H1 (cell line): ENCODE data around the gene MAGI2. TPM values are rescaled to one million over a fixed set of nuclear protein-coding genes. Genes with fewer than 3 reads are reported as not detected.

ENCODE experiments used
- CTCF ChIA-PET: fragments of 300-600 bp; sonication (Branson Sonifier 250); formaldehyde crosslinking; loops from one replicate; lab custom pipeline; 2021; ENCODE audit not compliant: partially characterized antibody; lab: Charles Lee
- POLR2A ChIA-PET: fragments of 300-600 bp; sonication (Branson Sonifier 250); formaldehyde crosslinking; loops from one replicate; lab custom pipeline; 2021; ENCODE audit warnings: inconsistent platforms; ENCODE audit not compliant: partially characterized antibody; lab: Charles Lee
- DNase-seq, 2 experiments: peaks; one replicate each; pipeline versions ENCODE4 v3.0.0 to v3.0.0-alpha.2; 2010 to 2022; ENCODE audit warnings: low spot score in 2 of 2, low read depth in 1 of 2, mixed read lengths in 1 of 2
- FAIRE-seq: peaks from 2 replicates; lab custom pipeline; 2011; peaks lifted over from hg19 to GRCh38; lab: Jason Lieb, UNC
- H2AFZ ChIP-seq: 2 replicates; pipeline ENCODE4 v1.8.1; 2012; ENCODE audit warnings: low read length, inconsistent platforms
- H2AK5ac ChIP-seq: 2 replicates; pipeline ENCODE4 v1.6.1; 2013; ENCODE audit warnings: low read depth, low read length
- H2BK120ac ChIP-seq: replicated peaks from 2 replicates; pipeline ENCODE3; 2013; ENCODE audit warnings: low read depth, low read length, inconsistent platforms
- H2BK12ac ChIP-seq: 2 replicates; pipeline ENCODE4 v1.6.1; 2013; ENCODE audit warnings: low read depth, low read length
- H2BK15ac ChIP-seq: 2 replicates; pipeline ENCODE4 v1.6.1; 2013; ENCODE audit warnings: low read length
- H2BK20ac ChIP-seq: 2 replicates; pipeline ENCODE4 v1.6.1; 2013; ENCODE audit warnings: low read length
- H2BK5ac ChIP-seq: 2 replicates; pipeline ENCODE4 v1.6.1; 2013; ENCODE audit warnings: low read depth, low read length
- H3K14ac ChIP-seq: 2 replicates; pipeline ENCODE4 v1.6.1; 2013; ENCODE audit warnings: inconsistent platforms; ENCODE audit not compliant: insufficient read length
- H3K18ac ChIP-seq: 2 replicates; pipeline ENCODE4 v1.6.1; 2013; ENCODE audit warnings: low read length; ENCODE audit errors: extremely low read depth
- H3K23ac ChIP-seq: 2 replicates; pipeline ENCODE4 v1.6.1; 2013; ENCODE audit warnings: inconsistent platforms; ENCODE audit not compliant: insufficient read length
- H3K23me2 ChIP-seq: 2 replicates; pipeline ENCODE4 v1.6.1; 2013; ENCODE audit warnings: low read depth, low read length
- H3K27ac ChIP-seq: 2 replicates; pipeline ENCODE4 v1.6.1; 2011; ENCODE audit warnings: low read depth, low read length, inconsistent platforms
- H3K27me3 ChIP-seq, 4 experiments: replicated peaks in 1 of 4; 1 replicate in 1 of 4; 2 replicates in 3 of 4; pipeline versions ENCODE4 v1.6.1 to v1.8.1; 2011 to 2013; ENCODE audit warnings: low read length in 3 of 4, mild to moderate bottlenecking in 3 of 4, inconsistent platforms in 2 of 4, mixed read lengths in 2 of 4, moderate library complexity in 1 of 4; ENCODE audit not compliant: control insufficient read depth in 3 of 4, insufficient read depth in 3 of 4; ENCODE audit errors: extremely low read depth in 1 of 4
- H3K36me3 ChIP-seq, 4 experiments: 2 replicates each; pipeline versions ENCODE4 v1.6.1 to v1.8.1; 2011 to 2013; ENCODE audit warnings: mild to moderate bottlenecking in 4 of 4, low read length in 3 of 4, moderate library complexity in 2 of 4, control low read depth in 1 of 4, inconsistent platforms in 1 of 4; ENCODE audit not compliant: insufficient read depth in 4 of 4, control insufficient read depth in 2 of 4
- H3K4ac ChIP-seq: replicated peaks from 2 replicates; pipeline ENCODE3; 2013; ENCODE audit warnings: low read length, low read depth, mixed read lengths, inconsistent platforms; ENCODE audit not compliant: insufficient read length
- H3K4me1 ChIP-seq, 4 experiments: replicated peaks in 1 of 4; 1 replicate in 1 of 4; 2 replicates in 3 of 4; pipeline versions ENCODE4 v1.6.1 to v1.8.1; 2011 to 2013; ENCODE audit warnings: low read length in 3 of 4, inconsistent platforms in 2 of 4, mixed read lengths in 1 of 4; ENCODE audit not compliant: insufficient read depth in 4 of 4, control insufficient read depth in 3 of 4
- H3K4me2 ChIP-seq, 2 experiments: 2 replicates each; pipeline versions ENCODE4 v1.6.1 to v1.8.1; 2011 to 2013; ENCODE audit warnings: low read depth in 2 of 2, low read length in 2 of 2, control low read depth in 1 of 2, inconsistent platforms in 1 of 2, mild to moderate bottlenecking in 1 of 2; ENCODE audit not compliant: insufficient read depth in 1 of 2
- H3K4me3 ChIP-seq, 4 experiments: fragments of 200-600, 300-600 bp in 1 of 4; sonication (generic), shearing (Covaris generic), sonication (Bioruptor Twin) in 1 of 4; 2 replicates each; pipeline versions ENCODE4 v1.5.1 to v1.8.1; 2011 to 2016; ENCODE audit warnings: low read length in 4 of 4, low read depth in 3 of 4, control low read depth in 2 of 4, inconsistent platforms in 2 of 4, mild to moderate bottlenecking in 2 of 4, mixed read lengths in 1 of 4, moderate library complexity in 1 of 4; ENCODE audit not compliant: insufficient read depth in 2 of 4; ENCODE audit errors: extremely low read depth in 1 of 4
- H3K56ac ChIP-seq: replicated peaks from 2 replicates; pipeline ENCODE3; 2013; ENCODE audit warnings: low read depth, mild to moderate bottlenecking, mixed read lengths, low read length, inconsistent platforms; ENCODE audit not compliant: insufficient read length
- H3K79me1 ChIP-seq: 2 replicates; pipeline ENCODE4 v1.6.1; 2013; ENCODE audit warnings: low read depth, low read length, control low read depth
- H3K79me2 ChIP-seq, 2 experiments: 2 replicates each; pipeline versions ENCODE4 v1.6.1 to v1.8.1; 2012 to 2013; ENCODE audit warnings: low read length in 2 of 2, mild to moderate bottlenecking in 2 of 2, inconsistent platforms in 1 of 2; ENCODE audit not compliant: insufficient read depth in 2 of 2, control insufficient read depth in 1 of 2
- H3K9ac ChIP-seq, 4 experiments: replicated peaks in 1 of 4; 1 replicate in 1 of 4; 2 replicates in 3 of 4; pipeline versions ENCODE4 v1.6.1 to v1.8.1; 2011 to 2013; ENCODE audit warnings: low read depth in 3 of 4, low read length in 3 of 4, control low read depth in 2 of 4, mild to moderate bottlenecking in 2 of 4, moderate library complexity in 2 of 4, inconsistent platforms in 1 of 4; ENCODE audit errors: extremely low read depth in 1 of 4
- H3K9me3 ChIP-seq, 2 experiments: 2 replicates each; pipeline versions ENCODE4 v1.6.1 to v1.8.1; 2012 to 2013; ENCODE audit warnings: mild to moderate bottlenecking in 2 of 2, moderate library complexity in 2 of 2, control low read depth in 1 of 2, inconsistent platforms in 1 of 2, low read depth in 1 of 2, low read length in 1 of 2, mixed read lengths in 1 of 2; ENCODE audit not compliant: insufficient read depth in 2 of 2
- H4K20me1 ChIP-seq, 2 experiments: replicated peaks in 1 of 2; 2 replicates each; pipeline versions ENCODE3 to v1.8.1; 2011 to 2013; ENCODE audit warnings: inconsistent platforms in 2 of 2, low read length in 2 of 2, mild to moderate bottlenecking in 1 of 2; ENCODE audit not compliant: insufficient read depth in 2 of 2, control insufficient read depth in 1 of 2
- H4K5ac ChIP-seq: 2 replicates; pipeline ENCODE4 v1.6.1; 2013; ENCODE audit warnings: low read length, low read depth, mixed read lengths, inconsistent platforms; ENCODE audit not compliant: insufficient read length
- H4K8ac ChIP-seq: 2 replicates; pipeline ENCODE4 v1.8.0; 2013; ENCODE audit warnings: mild to moderate bottlenecking, moderate library complexity, low read length, inconsistent platforms; ENCODE audit not compliant: insufficient read depth; ENCODE audit errors: extremely low read depth
- H4K91ac ChIP-seq: replicated peaks from 2 replicates; pipeline ENCODE3; 2013; ENCODE audit warnings: low read length, mixed read lengths, inconsistent platforms; ENCODE audit not compliant: insufficient read length
- BACH1 ChIP-seq: IDR thresholded peaks from 2 replicates; pipeline ENCODE4 v1.6.1; 2012; ENCODE audit warnings: low read length, improper control_type of control experiment
- BRCA1 ChIP-seq: IDR thresholded peaks from 2 replicates; pipeline ENCODE4 v1.6.1; 2012; ENCODE audit warnings: low read depth, low read length, improper control_type of control experiment
- CEBPB ChIP-seq: IDR thresholded peaks from 2 replicates; pipeline ENCODE4 v1.6.1; 2012; ENCODE audit warnings: low read depth, low read length
- EGR1 ChIP-seq: IDR thresholded peaks from 2 replicates; pipeline ENCODE4 v1.6.1; 2011; ENCODE audit warnings: low read depth, low read length, borderline replicate concordance
- HDAC6 ChIP-seq: IDR thresholded peaks from one replicate; pipeline ENCODE4 v1.7.1; 2012; ENCODE audit warnings: low read depth, mild to moderate bottlenecking, inconsistent platforms, low read length, moderate library complexity
- KDM4A ChIP-seq: IDR thresholded peaks from one replicate; pipeline ENCODE4 v1.7.1; 2012; ENCODE audit warnings: low read depth, mild to moderate bottlenecking, moderate library complexity, low read length, inconsistent platforms; ENCODE audit not compliant: severe bottlenecking
- RAD21 ChIP-seq, 2 experiments: IDR thresholded peaks in 1 of 2; conservative IDR thresholded peaks in 1 of 2; 2 replicates each; pipeline ENCODE4 v1.6.1; 2011; ENCODE audit warnings: low read depth in 2 of 2, low read length in 2 of 2, improper control_type of control experiment in 1 of 2, inconsistent platforms in 1 of 2, mild to moderate bottlenecking in 1 of 2, moderate library complexity in 1 of 2
- SAP30 ChIP-seq: fragments of 300-600 bp; sonication (generic); IDR thresholded peaks from 2 replicates; pipeline ENCODE4 v1.7.1; 2012; ENCODE audit warnings: low read length, moderate library complexity, mild to moderate bottlenecking, inconsistent platforms; ENCODE audit not compliant: insufficient read depth, insufficient replicate concordance
- SIX5 ChIP-seq: IDR thresholded peaks from 2 replicates; pipeline ENCODE4 v1.6.1; 2011; ENCODE audit warnings: mild to moderate bottlenecking, low read depth, low read length
- SRF ChIP-seq: IDR thresholded peaks from 2 replicates; pipeline ENCODE4 v1.6.1; 2011; ENCODE audit warnings: mild to moderate bottlenecking, low read depth, low read length, moderate library complexity
- SUZ12 ChIP-seq: fragments of 200-600 bp; sonication (generic); IDR thresholded peaks from 2 replicates; pipeline ENCODE4 v1.6.1; 2012; ENCODE audit warnings: mild to moderate bottlenecking, inconsistent platforms, low read length, moderate library complexity, mixed read lengths
- TAF7 ChIP-seq: optimal IDR thresholded peaks from 2 replicates; pipeline ENCODE3; 2011; ENCODE audit warnings: low read depth, mild to moderate bottlenecking, inconsistent platforms, low read length, moderate library complexity, borderline replicate concordance
- TCF12 ChIP-seq: IDR thresholded peaks from 2 replicates; pipeline ENCODE4 v1.6.1; 2011; ENCODE audit warnings: low read depth, mild to moderate bottlenecking, low read length
- USF2 ChIP-seq: IDR thresholded peaks from 2 replicates; pipeline ENCODE4 v1.6.1; 2011; ENCODE audit warnings: low read length, improper control_type of control experiment
- WGBS, 2 experiments: shearing (Covaris generic) in 1 of 2; methylation state at CpG; one replicate each; pipeline versions ENCODE4 v1.1.6 to v1.1.7; 2013 to 2015; ENCODE audit warnings: low lambda C conversion rate in 2 of 2, mixed read lengths in 2 of 2, inconsistent platforms in 1 of 2, low coverage in 1 of 2, missing lambda C conversion rate in 1 of 2; ENCODE audit not compliant: insufficient replicate concordance in 2 of 2, insufficient coverage in 1 of 2, insufficient read length in 1 of 2; ENCODE audit errors: extremely low coverage in 1 of 2, missing lambda C conversion rate in 1 of 2; 5-methylcytosine and 5-hydroxymethylcytosine counted together
- polyA plus RNA-seq, 7 experiments: library from polyadenylated mRNA; depleted of rRNA in 3 of 7; stranded (reverse) in 5 of 7; unstranded in 2 of 7; fragments of >200 nt in 5 of 7; fragments of 200-250 nt in 2 of 7; gene quantifications; 1 replicate in 5 of 7; 2 replicates in 1 of 7; 4 replicates in 1 of 7; pipeline versions ENCODE4 v1.2.1 to v1.2.3, GENCODE V29; 2011 to 2013; ENCODE audit warnings: missing spikeins in 2 of 7, mixed read lengths in 2 of 7
- total RNA-seq: library from RNA; stranded (reverse); fragmentation: NEBNext Ultra II Directional; extraction: Animal tissue kit (Norgen Biotek cat#: 25700); gene quantifications from 2 replicates; pipeline ENCODE4 v1.2.1, GENCODE V29; 2021

Gene MAGI2
- total and polyA plus RNA-seq, 2 of the 8 experiments (the other 6 are each of a cell fraction or from before 2014, with no cell fraction given) = 6.0 to 27.3 TPM

- Histone ChIP-seq H2BK120ac (no peak overlapping the region), H3K9me3 (no peaks in the 10 kb centered on the region), H3K9ac (no peak overlapping the region), H2BK5ac (no peak overlapping the region), H3K56ac (no peak overlapping the region), H2AFZ (no peak overlapping the region), H4K8ac (no peak overlapping the region), H3K23me2 (no peaks in the 10 kb centered on the region), H3K23ac (no peak overlapping the region), H3K27ac (no peak overlapping the region), H3K36me3 (no peaks in the 10 kb centered on the region), H3K27me3 (no peaks in the 10 kb centered on the region), H2BK20ac (no peak overlapping the region), H3K4me3 (no peak overlapping the region), H3K79me2 (no peaks in the 10 kb centered on the region), H3K14ac (no peak overlapping the region), H4K5ac (no peak overlapping the region), H3K4me1 (no peaks in the 10 kb centered on the region), H3K4ac (no peak overlapping the region), H3K18ac (no peak overlapping the region), H2AK5ac (no peak overlapping the region), H2BK15ac (no peak overlapping the region), H4K91ac (no peak overlapping the region), H2BK12ac (no peak overlapping the region), H4K20me1 (peaks cover 0 to 1% of the 10 kb centered on the region in 2 experiments), H3K79me1 (no peaks in the 10 kb centered on the region), H3K4me2 (no peak overlapping the region)
- no peak for DNase-seq
- 94% methylated on average over 1 of the region's 1 CpG; no CpG with 5 or more reads in 1 of the 2 experiments for WGBS, 2 experiments
- ChIA-PET CTCF (interaction anchor here (0.6 to 1.4 kb wide), 2 partner anchors 396 to 476 kb away, joined by 3 to 4 read pairs; no protein-coding TSS in a partner anchor), POLR2A (no interaction called here)
- no peak for FAIRE-seq
- no peak for TF ChIP-seq HDAC6
- no peak for TF ChIP-seq TAF7
- TF ChIP-seq KDM4A = no peak
- no peak for TF ChIP-seq SAP30
- TF ChIP-seq SRF = no peak
- no peak for TF ChIP-seq EGR1
- no peak for TF ChIP-seq BRCA1
- no peak for TF ChIP-seq CEBPB
- TF ChIP-seq RAD21 (IDR thresholded peaks at IDR 0.05 in 1 of 2, conservative IDR thresholded peaks at IDR 0.05 in 1 of 2; ENCODE audit: low read depth in 2 of 2, low read length in 2 of 2) = no peak
- TF ChIP-seq USF2 = no peak
- no peak for TF ChIP-seq BACH1
- TF ChIP-seq SUZ12 = no peak
- no peak for TF ChIP-seq SIX5
- no peak for TF ChIP-seq TCF12
These were observed 546.7 kb downstream of the MAGI2 start for GRCh38 chr7:78906735-78907134.
